ENCODE measurements around the gene PPP1R14B.

DNA sequence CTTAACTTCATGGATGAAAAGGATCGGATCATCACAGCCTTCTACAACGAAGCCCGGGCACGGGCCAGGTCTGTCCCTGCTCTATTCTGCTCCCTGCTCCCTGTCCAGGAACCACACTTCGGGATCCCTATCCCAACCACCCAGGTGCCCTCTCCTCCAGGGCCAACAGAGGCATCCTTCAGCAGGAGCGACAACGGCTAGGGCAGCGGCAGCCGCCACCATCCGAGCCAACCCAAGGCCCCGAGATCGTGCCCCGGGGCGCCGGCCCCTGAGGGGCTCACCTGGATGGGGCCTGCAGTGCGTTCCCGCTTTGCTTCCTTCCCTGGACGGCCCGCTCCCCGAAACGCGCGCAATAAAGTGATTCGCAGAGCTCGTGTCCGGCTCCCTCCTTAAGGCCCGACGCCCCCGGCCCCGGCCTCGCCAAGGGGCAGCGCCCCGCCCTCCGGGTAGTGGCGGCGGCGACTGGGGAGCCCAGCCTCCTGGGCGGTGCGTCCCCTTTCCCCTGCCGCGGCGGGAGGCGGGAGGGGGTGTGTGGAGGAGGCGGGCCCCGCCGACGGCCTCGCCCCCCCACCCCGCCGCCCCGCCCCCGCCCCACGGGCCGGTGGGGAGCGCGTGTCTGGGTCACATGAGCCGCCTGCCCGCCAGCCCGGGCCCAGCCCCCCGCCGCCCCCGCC is 12.7 kb downstream of the PPP1R14B start, which contains the start of gene VEGFB:
- TF ChIP-seq, protein P1, sequence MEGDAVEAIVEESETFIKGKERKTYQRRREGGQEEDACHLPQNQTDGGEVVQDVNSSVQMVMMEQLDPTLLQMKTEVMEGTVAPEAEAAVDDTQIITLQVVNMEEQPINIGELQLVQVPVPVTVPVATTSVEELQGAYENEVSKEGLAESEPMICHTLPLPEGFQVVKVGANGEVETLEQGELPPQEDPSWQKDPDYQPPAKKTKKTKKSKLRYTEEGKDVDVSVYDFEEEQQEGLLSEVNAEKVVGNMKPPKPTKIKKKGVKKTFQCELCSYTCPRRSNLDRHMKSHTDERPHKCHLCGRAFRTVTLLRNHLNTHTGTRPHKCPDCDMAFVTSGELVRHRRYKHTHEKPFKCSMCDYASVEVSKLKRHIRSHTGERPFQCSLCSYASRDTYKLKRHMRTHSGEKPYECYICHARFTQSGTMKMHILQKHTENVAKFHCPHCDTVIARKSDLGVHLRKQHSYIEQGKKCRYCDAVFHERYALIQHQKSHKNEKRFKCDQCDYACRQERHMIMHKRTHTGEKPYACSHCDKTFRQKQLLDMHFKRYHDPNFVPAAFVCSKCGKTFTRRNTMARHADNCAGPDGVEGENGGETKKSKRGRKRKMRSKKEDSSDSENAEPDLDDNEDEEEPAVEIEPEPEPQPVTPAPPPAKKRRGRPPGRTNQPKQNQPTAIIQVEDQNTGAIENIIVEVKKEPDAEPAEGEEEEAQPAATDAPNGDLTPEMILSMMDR (conservative IDR thresholded peaks at IDR 0.05; ENCODE audit: low read depth, low read length) = no peak
- no peak for TF ChIP-seq EZH2phosphoT487 (IDR thresholded peaks at IDR 0.05; ENCODE audit: borderline replicate concordance, low read length)
